K562 (cell line): ENCODE measurements around the gene MPPED2. TPM values are rescaled to one million over a fixed set of nuclear protein-coding genes. Genes with fewer than 3 reads are reported as not detected.

ENCODE experiments used
- ATAC-seq: fragments of 200-7000 bp; cut with Tn5 transposase; 3 replicates; pipeline ENCODE4 v1.9.1; 2020; ENCODE audit warnings: moderate library complexity
- BruUV-seq: library from RNA; stranded (reverse); fragments of 400-500 nt; replicated peaks from 2 replicates; lab custom pipeline; 2021; lab: Mats Ljungman, UMichigan
- CTCF ChIA-PET: fragments of 300-600 bp; formaldehyde crosslinking; extraction: SDS; loops from one replicate; lab custom pipeline; 2021; ENCODE audit warnings: low intra/inter-chr PET ratio; lab: Yijun Ruan, JAX
- POLR2A ChIA-PET: fragments of 300-600, 350-650 bp; sonication (Branson Sonifier 250); formaldehyde crosslinking; extraction: SDS; loops from one replicate; lab custom pipeline; 2021; ENCODE audit warnings: antibody characterized with exemption, inconsistent platforms; lab: Yijun Ruan, JAX
- DNase-seq, 4 experiments: peaks; one replicate each; pipeline versions ENCODE4 v3.0.0 to v3.0.0-alpha.2; 2011 to 2018; ENCODE audit warnings: low spot score in 3 of 4, mixed read lengths in 3 of 4; ENCODE audit errors: extremely low read depth in 1 of 4
- FAIRE-seq: peaks from 2 replicates; lab custom pipeline; 2011; peaks lifted over from hg19 to GRCh38; lab: Jason Lieb, UNC
- H2AFZ ChIP-seq: 2 replicates; pipeline ENCODE4 v1.6.0; 2011; ENCODE audit warnings: low read depth, low read length, control low read depth, inconsistent platforms
- H3K27ac ChIP-seq: fragments of 200-600 bp; 3 replicates; pipeline ENCODE4 v1.8.0; 2011; ENCODE audit warnings: low read depth, mild to moderate bottlenecking, control low read depth, inconsistent platforms, low read length, moderate library complexity, mixed read lengths; ENCODE audit errors: extremely low read depth
- H3K27me3 ChIP-seq, 2 experiments: fragments of 300-600 bp in 1 of 2; 2 replicates in 1 of 2; 3 replicates in 1 of 2; pipeline versions ENCODE4 v1.6.0 to v1.8.0; 2011; ENCODE audit warnings: inconsistent platforms in 2 of 2, low read length in 2 of 2, mild to moderate bottlenecking in 1 of 2, mixed read lengths in 1 of 2, moderate library complexity in 1 of 2; ENCODE audit not compliant: control insufficient read depth in 2 of 2, insufficient read depth in 2 of 2
- H3K36me3 ChIP-seq: fragments of 300-600 bp; 3 replicates; pipeline ENCODE4 v1.8.0; 2011; ENCODE audit warnings: mild to moderate bottlenecking, low read length, inconsistent platforms; ENCODE audit not compliant: control insufficient read depth, insufficient read depth
- H3K4me1 ChIP-seq, 2 experiments: fragments of 200-600 bp in 1 of 2; replicated peaks in 1 of 2; 2 replicates in 1 of 2; 3 replicates in 1 of 2; pipeline versions ENCODE4 v1.5.1 to v1.8.0; 2011; ENCODE audit warnings: inconsistent platforms in 2 of 2, low read length in 2 of 2, mild to moderate bottlenecking in 1 of 2, mixed read lengths in 1 of 2, moderate library complexity in 1 of 2; ENCODE audit not compliant: control insufficient read depth in 2 of 2, insufficient read depth in 2 of 2
- H3K4me2 ChIP-seq: 2 replicates; pipeline ENCODE4 v1.6.1; 2011; ENCODE audit warnings: low read length, control low read depth, inconsistent platforms, mixed read lengths; ENCODE audit not compliant: insufficient read depth
- H3K4me3 ChIP-seq: fragments of 200-600 bp; sonication (generic), shearing (Covaris generic); 2 replicates; pipeline ENCODE4 v1.5.1; 2016; ENCODE audit warnings: control low read depth, inconsistent platforms
- H3K79me2 ChIP-seq: fragments of 200-600 bp; 3 replicates; pipeline ENCODE4 v1.8.0; 2011; ENCODE audit warnings: low read length, inconsistent platforms; ENCODE audit not compliant: control insufficient read depth, insufficient read depth
- H3K9ac ChIP-seq, 2 experiments: 2 replicates each; pipeline versions ENCODE4 v1.6.0 to v1.6.1; 2011; ENCODE audit warnings: low read depth in 2 of 2, low read length in 2 of 2, control low read depth in 1 of 2, inconsistent platforms in 1 of 2, mild to moderate bottlenecking in 1 of 2, mixed read lengths in 1 of 2; ENCODE audit not compliant: insufficient read depth in 1 of 2
- H3K9me1 ChIP-seq: one replicate; pipeline ENCODE4 v1.6.0; 2011; ENCODE audit warnings: inconsistent platforms, mild to moderate bottlenecking, low read length, moderate library complexity; ENCODE audit not compliant: control insufficient read depth, insufficient read depth
- H3K9me3 ChIP-seq: replicated peaks from 2 replicates; pipeline ENCODE4 v1.5.1; 2011; ENCODE audit warnings: low read depth, low read length, inconsistent platforms; ENCODE audit not compliant: control insufficient read depth, insufficient read depth
- H4K20me1 ChIP-seq: replicated peaks from 2 replicates; pipeline ENCODE4 v1.6.1; 2011; ENCODE audit warnings: low read length, inconsistent platforms, mixed read lengths; ENCODE audit not compliant: control insufficient read depth, insufficient read depth
- FOSL1 ChIP-seq: fragments of 200-800 bp; sonication (Bioruptor generic); conservative IDR thresholded peaks from 2 replicates; pipeline ENCODE4 v1.6.1; 2016; ENCODE audit warnings: missing genetic modification characterization, missing compliant biosample characterization
- MCM2 ChIP-seq: fragments of 450-650 bp; IDR thresholded peaks from 2 replicates; pipeline ENCODE4 v1.6.1; 2017; ENCODE audit warnings: low read depth, mild to moderate bottlenecking
- NELFE ChIP-seq: IDR thresholded peaks from 2 replicates; pipeline ENCODE4 v1.6.1; 2011; ENCODE audit warnings: mild to moderate bottlenecking; ENCODE audit not compliant: insufficient read depth, insufficient read length
- PBX2 ChIP-seq, 2 experiments: IDR thresholded peaks in 1 of 2; conservative IDR thresholded peaks in 1 of 2; 2 replicates each; pipeline ENCODE4 v1.6.1; 2016; ENCODE audit warnings: low read depth in 2 of 2, mild to moderate bottlenecking in 1 of 2, missing compliant biosample characterization in 1 of 2, missing genetic modification characterization in 1 of 2, moderate library complexity in 1 of 2
- PYGO2 ChIP-seq: fragments of 450-650 bp; IDR thresholded peaks from 2 replicates; pipeline ENCODE4 v1.6.1; 2016; ENCODE audit warnings: mild to moderate bottlenecking, missing genetic modification characterization, moderate library complexity, missing compliant biosample characterization
- SIN3B ChIP-seq: fragments of 450-650 bp; IDR thresholded peaks from 2 replicates; pipeline ENCODE4 v1.6.1; 2017; ENCODE audit warnings: low read depth, mild to moderate bottlenecking, moderate library complexity
- SNRNP70 ChIP-seq: fragments of 200-400 bp; formaldehyde crosslinking; optimal IDR thresholded peaks from 2 replicates; pipeline ENCODE3; 2017; ENCODE audit warnings: low read depth, low read length
- ZNF354B ChIP-seq: fragments of 250-450 bp; sonication (Bioruptor Pico); IDR thresholded peaks from 2 replicates; pipeline ENCODE4 v1.4.0; 2020
- WGBS: fragments of 100-300 bp; shearing (Covaris generic); methylation state at CpG from one replicate; pipeline ENCODE4 v1.1.6; 2016; ENCODE audit warnings: low coverage, mixed read lengths; ENCODE audit not compliant: insufficient coverage; ENCODE audit errors: missing lambda C conversion rate; 5-methylcytosine and 5-hydroxymethylcytosine counted together
- in situ Hi-C: fragments of 300-500 bp; cut with MboI; formaldehyde crosslinking; loops from 4 replicates; pipeline ENCODE4 v1.15.0; 2018; ENCODE audit warnings: inconsistent platforms, mixed read lengths
- intact Hi-C: fragments of 100-400 bp; cut with micrococcal nuclease; formaldehyde crosslinking; loops from 2 replicates; pipeline ENCODE4 v1.14.2; 2022
- polyA plus RNA-seq, 8 experiments: library from polyadenylated mRNA; depleted of rRNA in 4 of 8; stranded (reverse) in 5 of 8; unstranded in 3 of 8; fragments of >200 nt; fragmentation: Nextera tagmentation in 2 of 8; fragmentation: Illumina TruSeq in 1 of 8; extraction: Ambion mirVana in 2 of 8; extraction: Trizol in 1 of 8; gene quantifications; 2 replicates each; pipeline versions ENCODE4 v1.2.1 to v1.2.3, GENCODE V29; 2011 to 2014; ENCODE audit warnings: inconsistent platforms in 1 of 8, missing spikeins in 1 of 8
- total RNA-seq, 7 experiments: library from RNA; depleted of rRNA in 6 of 7; stranded (reverse); fragments of >200 nt in 6 of 7; fragmentation: Illumina TruSeq in 2 of 7; extraction: Trizol in 2 of 7; gene quantifications; 2 replicates each; pipeline versions ENCODE4 v1.2.1 to v1.2.3, GENCODE V29; 2011 to 2021; ENCODE audit warnings: low replicate concordance in 1 of 7

The MPPED2 gene
- total and polyA plus RNA-seq, 9 of the 15 experiments (the other 6 are each of a cell fraction or from before 2014, with no cell fraction given), result not detected

- 2% methylated on average over 2 of the region's 2 CpGs for WGBS
- ChIA-PET POLR2A (no interaction called here), CTCF (no interaction called here)
- Histone ChIP-seq H3K9ac (no peak overlapping the region), H3K27me3 (no peaks in the 10 kb centered on the region), H3K9me3 (no peaks in the 10 kb centered on the region), H3K79me2 (no peaks in the 10 kb centered on the region), H3K36me3 (no peaks in the 10 kb centered on the region), H3K4me1 (no peaks in the 10 kb centered on the region), H3K27ac (no peak overlapping the region), H3K4me3 (no peak overlapping the region), H3K4me2 (no peak overlapping the region), H2AFZ (no peak overlapping the region), H4K20me1 (no peaks in the 10 kb centered on the region), H3K9me1 (no peaks in the 10 kb centered on the region)
- no peak for DNase-seq
- BruUV-seq, result no TSS peak
- TF ChIP-seq PYGO2 (tag), result no peak
- TF ChIP-seq SIN3B, result no peak
- no peak for TF ChIP-seq NELFE
- TF ChIP-seq ZNF354B (CRISPR knock-in tag), result no peak
- TF ChIP-seq MCM2, result no peak
- no peak for TF ChIP-seq PBX2 (CRISPR knock-in tag; IDR thresholded peaks at IDR 0.05; ENCODE audit: low read depth)
- no peak for TF ChIP-seq PBX2 (tag; conservative IDR thresholded peaks at IDR 0.05; ENCODE audit: low read depth)
- TF ChIP-seq FOSL1 (tag), result no peak
- TF ChIP-seq SNRNP70, result no peak
- in situ Hi-C loops (no loop called here), intact Hi-C loops (no loop called here)
- FAIRE-seq, result no peak
- ATAC-seq, result no peak
Observed at GRCh38 chr11:30468881-30469280, 117.3 kb downstream of the MPPED2 start.
